Activated CD8-positive, alpha-beta T cell treated with anti-CD3 and anti-CD28 coated beads, Interleukin-2, amount 10 ng/mL, durations not matched to agents 7 days and 5 days (primary cell): ENCODE data around the gene ITIH3. TPM values are rescaled to one million over a fixed set of nuclear protein-coding genes. Genes with fewer than 3 reads are reported as not detected.

Experiments
- ATAC-seq: fragments of 150-1000 bp; cut with Tn5 transposase; one replicate; pipeline ENCODE4 v1.10.0; 2021; ENCODE audit warnings: moderate library complexity
- CTCF ChIA-PET: fragments of 350-600 bp; sonication (Branson Sonifier 250); formaldehyde crosslinking; loops from one replicate; lab custom pipeline; 2021; ENCODE audit warnings: antibody characterized with exemption; lab: Charles Lee
- POLR2A ChIA-PET: fragments of 350-600 bp; sonication (Branson Sonifier 250); formaldehyde crosslinking; loops from one replicate; lab custom pipeline; 2021; ENCODE audit warnings: antibody characterized with exemption; lab: Charles Lee
- DNase-seq: peaks from one replicate; pipeline ENCODE4 v3.0.0-alpha.2; 2020
- H3K27ac Mint-ChIP-seq: one replicate; pipeline ENCODE4 v1.8.0; 2021; ENCODE audit warnings: mild to moderate bottlenecking, mixed read lengths
- H3K27me3 Mint-ChIP-seq: one replicate; pipeline ENCODE4 v1.8.0; 2021; ENCODE audit warnings: low read depth, mixed read lengths
- H3K36me3 Mint-ChIP-seq: one replicate; pipeline ENCODE4 v1.8.0; 2021; ENCODE audit warnings: low read depth, mixed read lengths
- H3K4me1 Mint-ChIP-seq: one replicate; pipeline ENCODE4 v1.8.0; 2021; ENCODE audit warnings: low read depth, mixed read lengths
- H3K4me3 Mint-ChIP-seq: one replicate; pipeline ENCODE4 v1.8.0; 2021; ENCODE audit warnings: mild to moderate bottlenecking, mixed read lengths
- H3K9me3 Mint-ChIP-seq: one replicate; pipeline ENCODE4 v1.8.0; 2022; ENCODE audit warnings: mixed read lengths; ENCODE audit not compliant: insufficient read depth
- total RNA-seq, 2 experiments: library from RNA; stranded (reverse); gene quantifications; one replicate each; pipeline ENCODE4 v1.2.3, GENCODE V29; 2021

ITIH3 gene, protein sequence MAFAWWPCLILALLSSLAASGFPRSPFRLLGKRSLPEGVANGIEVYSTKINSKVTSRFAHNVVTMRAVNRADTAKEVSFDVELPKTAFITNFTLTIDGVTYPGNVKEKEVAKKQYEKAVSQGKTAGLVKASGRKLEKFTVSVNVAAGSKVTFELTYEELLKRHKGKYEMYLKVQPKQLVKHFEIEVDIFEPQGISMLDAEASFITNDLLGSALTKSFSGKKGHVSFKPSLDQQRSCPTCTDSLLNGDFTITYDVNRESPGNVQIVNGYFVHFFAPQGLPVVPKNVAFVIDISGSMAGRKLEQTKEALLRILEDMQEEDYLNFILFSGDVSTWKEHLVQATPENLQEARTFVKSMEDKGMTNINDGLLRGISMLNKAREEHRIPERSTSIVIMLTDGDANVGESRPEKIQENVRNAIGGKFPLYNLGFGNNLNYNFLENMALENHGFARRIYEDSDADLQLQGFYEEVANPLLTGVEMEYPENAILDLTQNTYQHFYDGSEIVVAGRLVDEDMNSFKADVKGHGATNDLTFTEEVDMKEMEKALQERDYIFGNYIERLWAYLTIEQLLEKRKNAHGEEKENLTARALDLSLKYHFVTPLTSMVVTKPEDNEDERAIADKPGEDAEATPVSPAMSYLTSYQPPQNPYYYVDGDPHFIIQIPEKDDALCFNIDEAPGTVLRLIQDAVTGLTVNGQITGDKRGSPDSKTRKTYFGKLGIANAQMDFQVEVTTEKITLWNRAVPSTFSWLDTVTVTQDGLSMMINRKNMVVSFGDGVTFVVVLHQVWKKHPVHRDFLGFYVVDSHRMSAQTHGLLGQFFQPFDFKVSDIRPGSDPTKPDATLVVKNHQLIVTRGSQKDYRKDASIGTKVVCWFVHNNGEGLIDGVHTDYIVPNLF
- total RNA-seq, result not detected

DNA sequence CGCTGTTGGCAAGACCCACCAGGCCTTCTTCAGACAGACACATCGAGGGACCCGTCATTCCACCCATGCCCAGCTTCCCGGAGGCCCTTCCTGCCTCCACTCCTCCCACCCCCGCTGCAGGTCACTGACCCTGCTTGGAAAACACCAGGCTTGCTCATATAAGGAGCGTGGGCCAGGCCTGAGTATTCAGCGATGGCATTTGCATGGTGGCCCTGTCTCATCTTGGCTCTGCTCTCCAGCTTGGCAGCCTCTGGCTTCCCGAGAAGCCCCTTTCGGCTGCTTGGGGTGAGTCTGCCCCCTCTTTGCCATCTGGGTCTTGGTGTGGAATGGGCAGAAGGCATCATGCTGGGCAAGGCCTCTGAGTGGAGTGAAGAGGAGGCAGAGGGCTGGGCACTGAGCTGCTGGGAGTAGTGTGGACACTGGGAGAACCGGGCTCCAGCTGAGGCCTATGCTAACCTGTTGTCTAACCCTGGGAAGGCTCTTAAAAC, at the start of gene ITIH3:
ITIH3 (plus strand) TSS at position 185 of the 488 bp plus-strand sequence; CDS start at position 193, 8 bp downstream.
- Mint-ChIP-seq H3K4me1 (no peaks in the 10 kb centered on the region), H3K4me3 (no peak within 1 kb of the TSS), H3K36me3 (no peaks in the 10 kb centered on the region), H3K9me3 (no peaks in the 10 kb centered on the region), H3K27ac (peak within 1 kb of the TSS; percentile 30), H3K27me3 (no peaks in the 10 kb centered on the region)
- ChIA-PET CTCF (no interaction called here), POLR2A (no interaction called here)
- DNase-seq (no peak), ATAC-seq (no peak)

DNA sequence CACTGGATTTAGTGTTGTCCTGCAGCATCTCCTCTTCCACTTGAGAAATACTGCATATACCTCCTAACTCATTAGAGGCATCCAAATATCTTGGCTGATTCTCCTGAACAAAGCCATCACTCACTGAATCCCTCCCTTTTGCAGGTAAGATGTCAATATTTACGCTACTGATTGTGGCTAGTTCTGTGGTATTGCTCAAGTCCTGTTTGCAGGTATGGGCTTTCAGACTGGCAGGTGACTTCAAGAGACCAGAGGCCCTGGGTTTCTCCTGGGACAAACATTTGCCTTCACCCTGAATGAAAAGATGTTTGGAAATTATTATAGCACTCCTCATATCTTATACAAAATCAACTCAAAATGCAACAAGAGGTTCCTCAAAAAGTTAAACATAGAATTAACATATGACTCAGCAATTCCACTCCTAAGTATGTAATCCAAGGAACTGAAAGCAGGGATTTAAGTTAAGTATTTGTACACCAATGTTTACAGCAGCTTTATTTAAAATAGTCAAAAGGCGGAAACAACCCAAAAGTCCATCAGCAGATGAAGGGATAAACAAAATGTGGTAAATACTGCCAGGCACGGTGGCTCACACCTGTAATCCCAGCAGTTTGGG, 42.4 kb upstream of the ITIH3 start:
- Mint-ChIP-seq H3K9me3 (no peaks in the 10 kb centered on the region), H3K4me1 (no peaks in the 10 kb centered on the region), H3K27ac (peak overlapping the region; percentile 1), H3K27me3 (no peaks in the 10 kb centered on the region), H3K36me3 (peaks cover 39% of the 10 kb centered on the region), H3K4me3 (no peak overlapping the region)
- no peak for ATAC-seq
- CTCF ChIA-PET, result no interaction called here
- POLR2A ChIA-PET, result no interaction called here
- no peak for DNase-seq

DNA sequence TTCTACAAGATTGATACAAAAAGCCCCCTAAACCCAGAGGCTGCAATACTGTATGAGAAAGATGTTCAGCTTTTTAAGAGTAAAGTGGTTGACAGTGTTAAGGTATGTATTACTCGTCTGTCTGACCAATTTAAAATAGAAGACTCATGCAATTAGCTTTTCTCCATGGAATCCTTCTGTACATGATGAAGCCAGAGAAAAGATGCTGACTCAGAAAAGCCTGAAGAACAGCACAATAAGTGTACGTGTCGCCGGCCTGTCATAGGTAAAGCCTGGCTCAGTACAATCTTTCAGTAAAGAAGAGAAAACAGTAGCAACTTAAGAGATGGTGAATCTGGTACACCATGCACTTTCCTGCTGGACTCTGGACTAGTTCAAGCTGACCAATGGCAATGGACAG, 40.2 kb upstream of the ITIH3 start:
- Mint-ChIP-seq H3K36me3 (peaks cover 40% of the 10 kb centered on the region), H3K4me3 (no peak overlapping the region), H3K4me1 (no peaks in the 10 kb centered on the region), H3K9me3 (no peaks in the 10 kb centered on the region), H3K27me3 (no peaks in the 10 kb centered on the region), H3K27ac (no peak overlapping the region)
- CTCF ChIA-PET, result no interaction called here
- no peak for DNase-seq
- no peak for ATAC-seq
- POLR2A ChIA-PET, result no interaction called here

DNA sequence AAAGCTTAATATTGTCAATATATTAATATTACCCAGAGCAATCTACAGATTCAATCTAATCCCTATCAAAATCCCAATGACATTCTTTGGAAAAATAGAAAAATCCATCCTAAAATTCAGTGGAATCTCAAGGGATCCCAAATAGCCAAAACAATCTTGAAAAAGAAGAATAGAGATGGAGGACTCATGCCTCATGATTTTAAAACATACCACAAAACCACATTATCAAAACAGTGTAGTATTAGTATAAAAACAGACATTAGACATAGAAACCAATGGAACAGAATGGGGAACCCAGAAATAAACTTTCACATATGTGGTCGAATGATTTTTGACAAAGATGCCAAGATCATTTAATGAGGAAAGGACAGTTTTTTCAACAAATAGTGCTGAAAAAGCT, 38.5 kb upstream of the ITIH3 start:
- CTCF ChIA-PET, result no interaction called here
- Mint-ChIP-seq H3K9me3 (no peaks in the 10 kb centered on the region), H3K36me3 (peaks cover 39% of the 10 kb centered on the region), H3K4me3 (no peak overlapping the region), H3K4me1 (no peaks in the 10 kb centered on the region), H3K27ac (no peak overlapping the region), H3K27me3 (no peaks in the 10 kb centered on the region)
- DNase-seq, result no peak
- ATAC-seq, result no peak
- POLR2A ChIA-PET, result no interaction called here

DNA sequence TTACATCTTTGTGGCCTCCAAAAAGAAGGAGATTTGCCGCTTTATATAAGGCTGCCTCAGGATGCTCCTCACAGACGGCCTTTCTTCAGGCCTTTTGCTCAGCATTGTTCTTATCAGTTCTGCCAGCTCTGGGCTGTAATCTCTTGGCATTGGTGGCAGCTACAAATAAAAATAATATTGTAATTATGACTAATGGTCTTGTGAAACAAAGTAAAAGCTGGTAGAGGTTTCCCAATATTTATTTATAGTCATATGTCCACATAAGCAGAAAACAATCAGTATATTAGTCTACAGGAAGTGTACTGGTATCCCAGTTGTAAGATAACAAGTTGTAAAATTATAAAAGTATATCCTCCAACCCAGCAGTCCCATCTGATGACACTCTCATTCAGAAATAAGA, 31.1 kb upstream of the ITIH3 start:
- ATAC-seq, result no peak
- no peak overlapping the region for H3K27ac Mint-ChIP-seq
- no peaks in the 10 kb centered on the region for H3K9me3 Mint-ChIP-seq
- no peaks in the 10 kb centered on the region for H3K4me1 Mint-ChIP-seq
- H3K27me3 Mint-ChIP-seq, result no peaks in the 10 kb centered on the region
- DNase-seq, result no peak
- no peak overlapping the region for H3K4me3 Mint-ChIP-seq
- CTCF ChIA-PET, result no interaction called here
- H3K36me3 Mint-ChIP-seq, result peaks cover 45% of the 10 kb centered on the region
- POLR2A ChIA-PET, result no interaction called here

DNA sequence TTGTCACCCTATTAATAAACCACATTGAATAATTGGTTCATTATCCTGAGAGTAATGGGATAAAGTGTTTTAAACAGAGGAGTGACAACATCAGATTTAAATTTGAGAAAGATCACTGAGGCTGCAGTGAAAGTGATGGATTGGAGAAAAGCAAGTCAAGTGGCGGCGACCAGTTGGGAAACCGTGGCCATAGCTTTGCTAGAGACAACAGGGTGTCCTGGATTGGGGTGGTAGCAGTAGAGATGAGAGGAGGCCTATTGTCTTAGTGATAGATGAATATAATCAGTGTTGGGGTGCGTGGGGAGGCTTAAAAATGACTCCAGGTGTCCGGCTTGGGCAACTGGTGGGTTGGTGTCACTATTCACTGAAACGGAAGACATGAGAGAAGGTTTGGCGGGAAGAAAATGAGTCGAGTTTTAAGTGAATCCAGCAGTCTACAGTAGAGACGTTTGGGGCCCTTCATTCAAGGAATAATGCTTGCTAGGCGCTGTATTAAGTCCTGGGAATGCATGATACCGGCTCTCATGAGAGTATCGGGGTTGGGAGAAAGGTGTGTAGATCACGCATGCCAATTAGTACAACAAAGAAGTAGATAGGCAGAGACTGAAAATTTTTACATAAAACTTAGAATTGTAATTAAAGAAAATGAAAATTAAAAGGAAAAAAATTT, 24.7 kb upstream of the ITIH3 start:
- no peak for DNase-seq
- Mint-ChIP-seq H3K27ac (peak overlapping the region; percentile 80), H3K4me3 (peak overlapping the region; percentile 94), H3K27me3 (peaks cover 4% of the 10 kb centered on the region), H3K9me3 (no peaks in the 10 kb centered on the region), H3K4me1 (peaks cover 21% of the 10 kb centered on the region), H3K36me3 (peaks cover 10% of the 10 kb centered on the region)
- POLR2A ChIA-PET, result interaction anchor here (1.1 to 1.4 kb wide), 2 partner anchors 12 to 13 kb away, joined by 4 to 5 read pairs; no protein-coding TSS in a partner anchor
- no peak for ATAC-seq
- CTCF ChIA-PET, result interaction anchor here (1.6 to 2.4 kb wide), 2 partner anchors 14 to 29 kb away, joined by 3 to 12 read pairs; no protein-coding TSS in a partner anchor

DNA sequence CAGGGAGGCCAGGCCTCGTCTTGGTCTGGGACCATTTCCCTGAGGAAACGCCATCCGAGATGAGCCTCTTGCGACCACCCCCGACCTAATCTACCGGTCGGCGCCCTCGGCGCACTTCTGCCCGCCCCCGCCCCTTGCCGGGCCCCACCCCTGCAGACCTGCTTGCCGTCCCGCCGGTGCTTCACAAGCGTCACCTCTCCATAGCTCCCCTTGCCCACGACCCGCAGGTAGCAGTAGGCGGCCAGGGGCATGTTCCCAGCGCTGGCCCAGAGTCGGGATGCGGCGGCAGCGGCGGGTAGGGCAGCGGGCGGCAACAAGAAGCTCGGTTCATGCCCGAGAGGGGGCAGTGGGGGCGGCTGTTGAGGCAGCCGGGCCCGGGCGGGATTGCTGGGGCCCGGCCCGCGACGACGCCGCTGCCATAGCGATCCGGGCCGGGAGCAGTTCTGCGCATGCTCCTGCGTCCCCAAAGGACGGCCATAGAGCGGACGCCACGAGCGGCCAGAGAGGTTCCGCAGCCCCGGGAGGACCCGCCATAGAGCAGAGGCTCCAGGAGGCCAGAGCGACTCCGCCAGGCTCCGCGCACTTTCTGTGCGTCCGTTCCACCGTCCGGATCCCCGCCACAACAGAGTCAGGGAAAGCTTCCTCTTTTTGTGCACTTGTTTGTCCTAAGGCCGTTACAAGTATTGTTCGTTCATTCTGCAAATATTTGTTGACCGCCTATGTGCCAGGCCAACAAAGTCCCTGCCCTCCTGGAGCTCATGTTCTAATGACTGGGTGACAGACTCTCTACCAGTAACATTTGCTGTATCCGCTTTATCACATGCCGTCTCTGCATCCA, 23.9 kb upstream of the ITIH3 start, which contains the start of gene NEK4:
NEK4 (minus strand) TSS at position 445 of the 838 bp plus-strand sequence; CDS start at position 251, 194 bp downstream.
- Mint-ChIP-seq H3K27me3 (peaks cover 4% of the 10 kb centered on the region), H3K4me1 (peaks cover 21% of the 10 kb centered on the region), H3K36me3 (peaks cover 8% of the 10 kb centered on the region), H3K4me3 (peak within 1 kb of the TSS; percentile 94), H3K27ac (peak within 1 kb of the TSS; percentile 96), H3K9me3 (no peaks in the 10 kb centered on the region)
- ChIA-PET CTCF (interaction anchor here (0.8 to 2.4 kb wide), 7 partner anchors 10 to 275 kb away, joined by 3 to 12 read pairs (median 3); partner anchors contain the start of gene SFMBT1), POLR2A (interaction anchor here (0.6 to 1.4 kb wide), 5 partner anchors 9 to 21 kb away, joined by 3 to 5 read pairs (median 4); no protein-coding TSS in a partner anchor)
- ATAC-seq (peak; percentile 96), DNase-seq (peak; percentile 89)

DNA sequence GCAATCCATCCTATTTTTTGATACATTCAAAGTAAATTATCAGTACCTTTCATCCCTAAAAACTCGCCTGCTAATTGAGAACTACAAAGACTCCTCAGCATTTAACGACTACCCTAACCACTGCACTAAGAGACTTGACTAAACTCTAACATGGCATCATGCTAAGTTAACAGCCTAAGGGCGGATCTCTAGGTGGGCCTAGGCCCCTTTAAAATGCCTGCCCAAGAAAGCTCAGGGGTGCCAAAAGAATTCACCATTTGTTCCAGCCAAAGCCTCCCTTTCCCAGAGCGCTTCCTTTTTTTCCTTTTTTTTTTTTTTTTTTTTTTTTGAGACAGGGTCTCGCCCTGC, 23.3 kb upstream of the ITIH3 start:
- ChIA-PET POLR2A (interaction anchor here (0.6 to 1.4 kb wide), 4 partner anchors 8 to 21 kb away, joined by 3 to 5 read pairs (median 4); no protein-coding TSS in a partner anchor), CTCF (interaction anchor here (0.8 to 2.4 kb wide), 7 partner anchors 9 to 274 kb away, joined by 3 to 12 read pairs (median 3); partner anchors contain the start of gene SFMBT1)
- ATAC-seq (peak; percentile 16), DNase-seq (no peak)
- H3K27me3 Mint-ChIP-seq, result peaks cover 4% of the 10 kb centered on the region
- peaks cover 21% of the 10 kb centered on the region for H3K4me1 Mint-ChIP-seq
- H3K4me3 Mint-ChIP-seq, result peak overlapping the region; percentile 94
- H3K36me3 Mint-ChIP-seq, result peaks cover 6% of the 10 kb centered on the region
- no peaks in the 10 kb centered on the region for H3K9me3 Mint-ChIP-seq
- peak overlapping the region; percentile 96 for H3K27ac Mint-ChIP-seq

DNA sequence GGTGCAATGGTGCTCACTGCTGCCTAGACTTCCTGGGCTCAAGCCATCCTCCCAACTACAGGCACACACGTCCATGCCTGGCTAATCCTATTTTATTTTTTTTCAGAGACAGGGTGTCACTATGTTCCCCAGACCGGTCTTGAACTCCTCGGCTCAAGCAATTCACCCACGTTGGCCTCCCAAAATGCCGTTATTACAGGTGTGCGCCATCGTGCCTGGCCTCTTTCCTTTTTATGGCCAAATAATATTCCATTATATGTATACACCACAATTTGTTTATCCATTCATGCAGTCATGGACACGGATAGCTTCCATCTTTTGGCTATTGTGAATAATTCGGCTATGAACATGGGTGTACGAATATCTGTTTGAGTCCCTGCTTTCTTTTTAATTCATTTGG, 22.9 kb upstream of the ITIH3 start:
- Mint-ChIP-seq H3K4me1 (peaks cover 21% of the 10 kb centered on the region), H3K36me3 (peaks cover 6% of the 10 kb centered on the region), H3K27ac (peak overlapping the region; percentile 23), H3K9me3 (no peaks in the 10 kb centered on the region), H3K27me3 (peaks cover 4% of the 10 kb centered on the region), H3K4me3 (peak overlapping the region; percentile 94)
- DNase-seq (no peak), ATAC-seq (no peak)
- POLR2A ChIA-PET, result interaction anchor here (1.0 to 1.4 kb wide), 3 partner anchors 8 to 16 kb away, joined by 3 to 5 read pairs (median 4); no protein-coding TSS in a partner anchor
- CTCF ChIA-PET, result interaction anchor here (1.0 to 2.4 kb wide), 4 partner anchors 9 to 274 kb away, joined by 3 to 12 read pairs (median 4); partner anchors contain the start of gene SFMBT1

DNA sequence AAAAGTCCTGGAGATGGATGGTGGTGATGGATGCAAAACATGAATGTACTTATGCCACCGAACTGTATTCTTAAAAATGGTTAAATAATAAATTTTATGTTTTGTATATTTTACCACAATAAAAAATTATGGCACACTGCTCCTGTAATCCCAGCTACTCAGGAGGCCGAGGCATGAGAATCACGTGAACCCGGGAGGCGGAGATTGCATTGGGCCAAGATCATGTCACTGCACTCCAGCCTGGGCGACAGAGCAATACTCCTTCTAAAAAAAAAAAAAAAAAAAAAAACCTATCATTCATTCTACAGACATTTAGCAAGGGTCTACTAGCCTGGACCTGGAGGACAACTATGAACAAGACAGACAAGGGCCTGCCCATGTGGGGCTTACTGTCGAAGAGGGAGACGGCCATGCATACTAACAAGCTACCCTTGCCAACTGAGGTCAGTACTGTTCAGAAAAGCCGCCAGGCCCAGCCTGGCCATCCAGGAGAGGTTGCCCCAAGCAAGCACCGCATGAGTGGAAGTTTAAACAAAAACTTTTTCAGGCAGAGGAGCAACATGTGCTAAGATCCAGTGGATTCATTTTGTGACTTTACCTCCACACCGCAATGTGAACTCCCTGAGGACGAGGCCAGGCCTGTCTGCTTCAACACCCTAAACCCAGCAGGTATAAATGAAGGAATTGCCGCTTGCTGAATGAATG, 21.1 kb upstream of the ITIH3 start:
- ATAC-seq, result no peak
- Mint-ChIP-seq H3K27ac (no peak overlapping the region), H3K27me3 (peaks cover 4% of the 10 kb centered on the region), H3K9me3 (no peaks in the 10 kb centered on the region), H3K36me3 (no peaks in the 10 kb centered on the region), H3K4me3 (no peak overlapping the region), H3K4me1 (peaks cover 25% of the 10 kb centered on the region)
- no peak for DNase-seq
- ChIA-PET CTCF (no interaction called here), POLR2A (no interaction called here)
